Fibroblast of gingiva (primary cell): ENCODE measurements around the gene HDLBP.
"Not testable (repeated sequence)": the region's sequence is repeated elsewhere in the genome, so short reads cannot be mapped to it uniquely, and the experiment has no call there.

Experiments
- DNase-seq: peaks from one replicate; pipeline ENCODE4 v3.0.0-alpha.2; 2011; ENCODE audit warnings: low read depth

HDLBP gene

GRCh38 chr2:241302759-241303651 is 12.5 kb downstream of the HDLBP start:
- DNase-seq, result no peak

GRCh38 chr2:241302083-241302482 is 13.4 kb downstream of the HDLBP start:
- no peak for DNase-seq

GRCh38 chr2:241300000-241300399 is 15.5 kb downstream of the HDLBP start:
- DNase-seq, result no peak

GRCh38 chr2:241298673-241299072 is 16.8 kb downstream of the HDLBP start:
- no peak for DNase-seq

DNA sequence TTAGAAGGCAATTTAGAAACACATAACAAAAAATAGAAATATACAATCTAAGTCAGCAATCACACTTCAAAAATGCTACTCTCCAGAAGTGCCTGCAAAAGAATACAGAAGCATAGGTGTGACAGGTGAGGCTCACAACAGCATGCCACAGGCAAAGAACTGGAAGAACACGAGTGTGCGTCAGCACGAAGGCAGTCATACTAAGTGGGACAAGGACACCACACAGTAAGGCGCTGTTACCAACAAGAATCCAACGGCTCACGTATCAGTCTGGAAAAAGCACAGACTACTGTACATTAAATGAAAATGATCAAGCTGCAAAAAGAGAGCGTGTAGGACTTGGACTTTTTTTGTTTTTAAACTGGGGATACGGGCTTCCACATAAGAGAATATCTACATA is 18.7 kb downstream of the HDLBP start:
- no peak for DNase-seq

- DNase-seq, result no peak
Measured at GRCh38 chr2:241295326-241296095, 20.0 kb downstream of the HDLBP start.

- not testable (repeated sequence) for DNase-seq
Measured at GRCh38 chr2:241293378-241293797, 22.1 kb downstream of the HDLBP start.

DNA sequence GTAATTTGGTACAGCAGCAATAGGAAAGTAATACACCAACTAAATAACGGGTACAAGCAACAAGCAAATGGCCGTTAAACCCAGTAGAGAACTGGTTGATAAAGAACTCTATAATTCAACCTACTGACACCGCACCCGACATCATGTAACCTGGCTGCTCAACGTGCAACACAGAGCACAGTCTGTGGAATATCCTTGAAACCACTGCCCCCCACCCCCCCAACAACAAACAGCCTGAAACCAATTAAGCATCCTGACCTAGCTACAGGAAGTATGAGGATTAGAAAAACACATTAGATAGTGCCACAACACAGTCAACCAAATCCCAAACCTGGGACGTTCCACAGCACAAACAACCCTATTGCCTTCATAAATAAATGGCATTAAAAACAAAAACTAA is 23.5 kb downstream of the HDLBP start:
- no peak for DNase-seq

- DNase-seq, result no peak
Measured at GRCh38 chr2:241291153-241291552, 24.3 kb downstream of the HDLBP start.

DNA sequence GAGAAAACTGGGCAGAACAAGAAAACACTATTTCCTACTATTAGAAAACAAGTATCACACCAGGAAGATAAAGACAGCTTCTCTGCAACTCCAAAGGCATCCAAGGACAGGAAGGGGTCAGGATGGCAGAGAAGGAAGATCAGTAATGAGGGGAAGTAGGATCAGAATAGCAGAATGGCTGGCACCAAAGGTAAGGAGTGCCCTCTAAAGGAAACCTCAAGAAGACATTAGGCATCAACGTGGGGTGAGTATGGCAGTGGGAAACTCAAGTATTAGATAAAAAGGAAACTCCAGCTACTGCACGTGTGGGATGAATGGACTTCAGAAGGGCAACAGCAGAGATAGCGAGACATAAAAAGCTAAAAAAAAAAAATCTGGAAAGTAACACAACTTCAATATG is 25.9 kb downstream of the HDLBP start:
- DNase-seq, result no peak

- DNase-seq, result no peak
Measured at GRCh38 chr2:241289053-241289452, 26.4 kb downstream of the HDLBP start.

DNA sequence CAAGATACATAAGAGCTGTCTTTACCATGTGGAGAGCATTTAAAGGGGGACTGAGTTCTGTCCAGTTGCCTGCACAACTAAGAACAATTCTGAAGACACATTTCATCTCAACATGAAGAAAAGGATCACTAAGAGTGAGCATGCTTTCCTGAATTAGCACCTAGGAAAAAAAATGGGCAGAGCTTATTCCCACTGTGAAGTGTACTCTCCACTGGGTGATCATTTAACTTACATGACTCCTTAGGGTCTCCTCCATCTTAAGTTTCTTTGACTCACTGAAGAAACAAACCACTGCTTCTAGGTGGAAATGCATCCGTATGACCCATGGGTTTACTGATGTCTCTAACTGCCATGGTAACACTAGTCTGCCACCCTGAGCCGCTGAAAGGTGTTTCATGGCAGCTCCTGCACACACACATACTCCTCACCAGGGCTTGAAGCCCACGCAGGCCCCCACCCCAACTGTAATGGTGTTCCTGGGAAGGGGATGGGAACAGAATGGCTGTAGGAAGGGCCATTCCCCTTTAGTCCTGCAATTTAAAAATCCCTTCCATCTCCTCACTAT is 27.1 kb downstream of the HDLBP start:
- DNase-seq, result no peak

GRCh38 chr2:241286348-241287090 is 29.0 kb downstream of the HDLBP start:
- no peak for DNase-seq

GRCh38 chr2:241285596-241285995 is 29.9 kb downstream of the HDLBP start:
- no peak for DNase-seq

GRCh38 chr2:241282555-241282954 is 32.9 kb downstream of the HDLBP start:
- DNase-seq, result no peak

DNA sequence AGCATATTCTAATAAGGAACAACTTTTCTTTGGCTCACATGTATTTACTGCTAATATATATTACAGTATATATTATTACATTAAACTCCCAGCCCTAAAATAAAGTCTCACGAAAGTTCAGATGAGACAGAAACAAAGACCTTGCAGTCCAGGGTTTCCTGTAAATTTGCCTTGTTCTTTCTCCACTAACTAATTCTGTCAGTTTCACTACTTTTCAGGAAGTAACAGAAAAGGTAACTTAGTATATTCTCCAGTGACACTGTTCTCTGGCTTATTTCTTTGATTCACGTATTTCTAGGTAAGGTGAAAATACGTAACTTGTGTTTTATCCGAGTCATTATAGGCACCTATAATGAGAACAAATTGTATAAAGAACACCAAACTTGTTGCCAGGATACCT is 35.2 kb downstream of the HDLBP start:
- no peak for DNase-seq

- DNase-seq, result no peak
Measured at GRCh38 chr2:241279828-241280227, 35.6 kb downstream of the HDLBP start.

- no peak for DNase-seq
Measured at GRCh38 chr2:241279413-241279812, 36.1 kb downstream of the HDLBP start.

DNA sequence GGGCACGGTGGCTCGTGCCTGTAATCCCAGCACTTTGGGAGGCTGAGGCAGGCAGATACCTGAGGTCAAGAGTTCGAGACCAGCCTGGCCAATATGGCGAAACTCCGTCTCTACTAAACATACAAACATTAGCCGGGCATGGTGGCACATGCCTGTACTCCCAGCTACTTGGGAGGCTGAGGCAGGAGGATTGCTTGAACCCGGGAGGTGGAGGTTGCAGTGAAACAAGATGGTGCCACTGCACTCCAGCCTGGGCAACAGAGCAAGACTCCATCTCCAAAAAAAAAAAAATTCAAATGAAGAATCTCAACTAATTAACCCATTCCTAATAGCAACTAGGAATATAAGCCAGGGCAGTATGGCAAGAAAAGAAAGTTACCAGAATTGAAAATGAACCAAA is 37.2 kb downstream of the HDLBP start:
- not testable (repeated sequence) for DNase-seq

DNA sequence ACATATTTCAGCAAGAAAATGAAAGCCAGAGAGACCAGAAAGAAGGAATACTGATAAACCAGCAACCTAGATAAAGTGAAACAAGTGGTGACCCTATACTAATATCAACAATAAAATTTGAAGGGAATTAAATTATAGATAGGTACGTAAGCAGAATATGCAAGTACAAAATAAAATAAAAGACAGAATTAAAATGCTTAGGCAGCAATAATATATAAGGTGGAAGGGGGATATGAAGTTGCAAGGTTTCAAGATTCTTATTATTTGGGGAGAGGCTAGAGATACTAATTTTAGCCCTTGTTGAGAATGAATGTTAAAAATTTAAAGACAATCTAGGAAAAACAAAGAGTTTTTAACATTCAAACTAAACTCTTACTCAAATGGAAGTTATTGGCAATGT is 39.6 kb downstream of the HDLBP start:
- DNase-seq, result no peak

- DNase-seq, result no peak
Measured at GRCh38 chr2:241275504-241275903, 40.0 kb downstream of the HDLBP start.

DNA sequence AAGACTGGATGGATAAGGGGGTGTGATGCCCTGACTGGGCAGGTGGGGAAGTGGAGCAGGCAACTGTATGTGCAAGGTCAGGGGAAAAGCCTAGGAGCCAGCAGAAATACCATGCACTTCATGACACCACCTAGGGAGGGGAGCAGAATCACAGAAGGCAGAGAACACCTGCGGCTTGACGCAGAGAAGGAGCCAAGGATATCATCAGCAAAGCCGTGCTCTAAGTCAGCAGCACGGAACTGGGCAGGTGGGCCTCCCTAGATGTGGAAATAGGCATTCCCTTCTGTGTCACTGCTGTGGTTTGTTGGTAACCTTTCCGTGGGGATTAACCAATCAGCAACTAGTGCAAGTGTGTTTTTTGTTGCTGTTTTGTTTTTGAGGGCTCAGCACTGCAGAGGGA is 41.3 kb downstream of the HDLBP start:
- DNase-seq, result no peak
